GM15510 (cell line): Measurements from ENCODE around the gene PTPN21.

Source experiments
- POLR2A ChIP-seq: IDR thresholded peaks from 3 replicates; pipeline ENCODE4 v1.6.1; 2011; ENCODE audit warnings: borderline replicate concordance; ENCODE audit not compliant: insufficient read length; ENCODE audit errors: extremely low read depth

Gene PTPN21

DNA sequence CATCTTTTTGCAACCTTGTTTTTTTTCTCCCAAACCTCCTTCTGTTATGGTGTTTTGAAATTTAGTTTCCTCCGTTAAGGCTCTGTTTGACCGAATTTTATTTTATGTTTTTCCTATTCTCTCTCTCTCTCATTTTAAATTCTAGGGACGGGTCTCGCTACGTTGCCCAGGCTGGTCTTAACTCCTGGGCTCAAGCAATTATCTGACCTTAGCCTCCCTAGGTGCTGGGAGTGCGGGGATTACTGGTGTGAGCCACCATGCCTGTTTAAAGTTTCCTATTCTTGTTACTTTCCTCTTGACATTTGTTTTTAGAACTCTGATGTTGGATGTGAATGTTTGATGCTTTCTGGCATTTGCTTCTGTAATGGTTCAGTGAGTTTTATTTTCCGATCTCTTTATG is 9.0 kb upstream of the PTPN21 start:
- TF ChIP-seq POLR2A, result no peak

DNA sequence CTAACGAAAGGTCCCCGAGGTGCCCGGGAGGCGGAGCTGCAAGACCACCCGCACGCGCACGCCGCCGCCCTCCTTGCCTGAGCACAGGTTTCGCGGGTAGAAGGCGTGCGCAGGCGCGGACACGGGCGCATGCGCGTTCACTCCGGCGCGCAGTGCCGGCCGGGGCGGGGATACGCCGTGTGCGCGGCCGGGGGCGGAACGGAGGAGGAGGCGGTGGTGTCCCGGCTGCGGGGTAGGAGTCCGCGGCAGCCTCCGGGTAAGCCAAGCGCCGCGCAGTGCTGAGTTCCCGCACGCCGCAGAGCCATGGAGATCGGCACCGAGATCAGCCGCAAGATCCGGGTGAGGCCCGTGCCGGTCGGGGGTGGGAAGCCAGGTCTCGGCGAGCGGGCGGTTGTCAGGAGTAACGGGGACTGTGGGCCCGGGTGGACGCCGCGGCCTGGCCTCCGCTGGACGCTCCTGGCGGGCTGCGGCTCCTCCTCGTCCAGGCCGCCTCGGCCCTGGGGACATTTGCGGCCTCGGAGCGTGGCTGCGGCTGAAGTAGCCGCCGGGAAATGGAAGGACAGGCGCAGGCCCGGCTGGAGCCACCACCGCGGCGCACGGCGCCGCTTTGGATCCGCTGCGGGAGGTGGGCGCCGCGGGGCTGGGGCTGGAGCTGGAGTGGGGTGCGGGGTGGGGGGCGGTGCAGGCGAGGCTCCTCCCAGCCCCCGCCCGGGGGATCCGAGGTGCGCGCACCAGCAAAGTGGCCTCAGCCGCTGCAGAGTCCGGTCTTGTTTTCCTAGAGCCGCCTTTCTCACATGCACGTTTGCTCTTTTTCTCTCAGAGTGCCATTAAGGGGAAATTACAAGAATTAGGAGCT is 8.3 kb upstream of the PTPN21 start, which contains the start of gene ZC3H14:
Gene ZC3H14 (plus strand): TSS at position 207 of the 856 bp plus-strand sequence. CDS start 97 bp downstream, at position 304.
- TF ChIP-seq POLR2A, result peak; percentile 81

DNA sequence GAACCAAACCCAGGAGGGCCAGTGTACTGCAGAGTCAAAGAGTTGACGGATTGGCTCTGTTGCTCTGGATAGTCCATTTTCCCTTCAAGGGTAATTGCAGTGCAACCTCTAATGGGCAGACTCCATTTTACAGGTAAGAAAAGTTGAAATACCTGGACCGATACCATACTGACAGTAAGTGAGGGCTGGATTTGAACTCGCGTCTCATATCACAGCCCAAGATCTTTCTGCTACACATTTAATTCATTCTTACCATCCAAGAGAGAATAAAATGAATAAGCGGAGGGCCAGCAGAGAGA is 7.7 kb upstream of the PTPN21 start:
- TF ChIP-seq POLR2A, result no peak

DNA sequence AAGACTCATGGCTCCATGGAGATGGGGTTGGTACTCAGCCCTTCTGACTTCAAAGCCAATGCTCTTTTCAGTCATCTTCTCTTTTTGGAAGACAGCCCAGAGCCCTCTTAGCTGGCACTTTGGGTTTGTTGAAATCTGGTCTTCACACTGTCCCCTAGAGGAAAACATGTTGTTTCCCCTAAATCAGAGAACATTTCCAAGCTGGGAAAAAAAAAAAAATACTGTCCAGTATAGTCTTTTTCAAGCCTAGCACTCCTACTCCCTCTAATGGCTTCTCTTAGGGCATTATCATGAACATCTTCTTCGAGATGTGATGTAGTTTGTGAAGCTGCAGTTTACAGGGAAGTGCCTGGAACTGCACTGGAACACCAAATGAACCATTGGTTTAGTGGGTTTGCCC is 5.0 kb upstream of the PTPN21 start:
- no peak for TF ChIP-seq POLR2A

DNA sequence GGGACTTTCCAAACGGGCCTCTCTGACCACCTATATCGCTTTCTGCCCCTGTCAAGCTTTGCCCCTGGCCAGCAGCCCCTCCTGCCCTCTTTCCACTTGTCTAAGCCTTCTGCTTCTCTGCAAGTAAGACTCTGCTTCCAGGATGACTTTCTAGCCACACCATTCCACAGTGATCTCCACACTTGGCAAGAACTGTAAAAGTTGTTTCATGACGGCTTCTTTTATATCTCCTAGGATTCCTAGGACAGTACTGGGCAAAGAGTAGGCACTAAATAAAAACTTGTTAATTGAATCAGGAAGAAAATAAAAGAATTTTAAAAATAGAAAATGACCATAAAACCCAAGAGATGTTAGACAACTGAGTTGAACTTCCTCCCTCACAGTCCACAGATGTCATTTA is 1.8 kb upstream of the PTPN21 start:
- no peak for TF ChIP-seq POLR2A

DNA sequence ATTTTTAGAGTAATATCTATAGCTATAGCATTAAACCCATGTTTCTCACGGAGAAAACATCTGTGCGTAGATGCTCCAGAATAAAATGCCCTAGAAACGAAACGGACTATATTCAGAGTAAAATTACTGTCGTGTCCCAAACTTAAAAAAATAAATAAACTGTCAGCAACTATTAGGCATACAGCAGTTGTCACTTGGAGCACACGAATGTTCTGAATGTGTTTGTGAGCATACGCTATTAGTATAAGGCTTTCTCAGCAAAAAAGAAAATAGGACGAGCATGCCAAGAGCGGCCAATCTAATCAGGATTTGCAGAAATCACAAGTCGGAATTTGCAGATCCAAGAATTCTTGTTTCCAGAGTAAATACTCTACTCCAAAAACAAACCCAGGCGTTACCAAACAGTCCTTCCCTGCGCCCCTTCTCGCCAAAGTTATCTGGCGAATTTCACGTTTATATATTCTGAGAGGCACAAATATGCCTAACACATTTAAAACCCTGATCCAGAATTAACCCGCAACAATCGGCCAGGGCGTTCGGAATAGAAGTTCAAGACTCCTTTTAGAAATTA is 836 bp downstream of the PTPN21 start:
- no peak for TF ChIP-seq POLR2A

DNA sequence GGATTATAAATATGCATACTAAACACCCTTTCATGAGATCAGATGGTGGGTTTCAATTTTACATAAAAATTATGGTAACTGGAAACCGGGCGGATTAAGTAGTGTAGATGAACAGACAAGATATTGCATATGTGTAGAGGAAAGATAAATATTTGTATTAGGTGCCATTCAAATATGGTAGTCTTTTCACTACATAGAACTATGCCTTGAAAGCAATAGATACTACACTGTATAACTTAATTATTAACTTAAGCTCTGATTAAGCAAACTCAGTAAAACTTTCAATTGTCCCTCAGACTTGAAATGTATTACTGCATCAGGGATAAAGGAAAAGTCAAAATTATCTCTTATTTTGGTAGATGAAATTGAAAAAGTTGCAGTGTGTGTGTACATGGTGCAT is 1.9 kb downstream of the PTPN21 start:
- TF ChIP-seq POLR2A, result no peak

DNA sequence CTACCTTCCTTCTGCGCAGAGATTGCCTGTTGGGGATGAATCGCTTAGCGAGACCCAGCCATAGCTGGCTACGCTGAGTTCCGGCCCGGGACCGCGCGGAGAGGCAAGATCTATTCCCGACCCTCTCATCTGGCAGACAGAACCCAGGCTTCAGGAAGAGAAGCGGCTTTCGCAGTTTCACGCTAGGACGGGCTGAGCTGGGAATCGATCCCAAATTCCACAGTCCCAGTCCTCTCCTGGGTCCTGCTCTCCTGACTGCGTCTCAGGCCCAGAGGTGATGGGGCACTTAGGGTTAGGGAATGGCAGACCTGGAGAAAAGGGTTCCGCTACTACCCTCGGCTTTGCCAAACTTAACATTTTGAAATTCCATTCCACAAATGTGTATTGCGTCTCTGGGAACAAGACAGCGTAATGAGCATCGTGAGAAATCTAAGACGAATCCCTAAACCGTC is 2.8 kb downstream of the PTPN21 start:
- TF ChIP-seq POLR2A, result no peak

DNA sequence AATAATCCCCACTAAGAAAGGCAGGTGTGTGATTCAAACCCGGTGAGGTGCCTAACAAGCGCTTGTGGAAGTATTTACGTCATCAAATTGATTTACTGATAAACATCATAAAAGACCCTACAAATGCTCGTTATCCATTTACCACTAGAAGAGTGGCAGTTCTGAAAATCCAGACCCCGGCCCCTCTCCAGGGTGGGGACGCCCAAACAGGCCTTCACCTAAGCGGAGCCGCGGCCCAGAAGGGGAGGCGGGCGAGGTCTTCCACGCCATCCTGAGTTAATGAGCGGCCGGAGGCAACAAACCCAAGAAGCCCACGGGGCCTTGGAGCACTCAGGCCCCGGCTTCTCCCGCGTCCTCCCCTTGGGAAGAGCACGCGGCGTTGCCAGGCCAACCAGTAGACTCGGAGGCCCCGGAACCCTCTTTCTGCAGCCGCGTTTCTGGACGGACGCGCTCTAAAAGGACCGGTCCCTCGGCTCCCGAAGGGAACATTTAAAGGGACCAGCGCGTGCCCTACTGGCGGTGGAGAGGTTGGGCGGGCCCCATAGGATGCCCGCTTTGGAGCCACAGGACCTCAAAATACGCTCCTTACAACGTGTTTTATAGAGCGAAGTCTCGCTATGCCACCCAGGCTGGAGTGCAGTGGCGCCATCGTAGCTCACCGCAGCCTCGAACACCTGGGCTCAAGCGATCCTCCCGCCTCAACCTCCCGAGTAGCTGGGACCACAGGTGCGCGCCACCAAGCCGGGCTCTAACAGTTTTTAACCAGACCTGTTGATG is 3.5 kb downstream of the PTPN21 start:
- TF ChIP-seq POLR2A, result no peak

DNA sequence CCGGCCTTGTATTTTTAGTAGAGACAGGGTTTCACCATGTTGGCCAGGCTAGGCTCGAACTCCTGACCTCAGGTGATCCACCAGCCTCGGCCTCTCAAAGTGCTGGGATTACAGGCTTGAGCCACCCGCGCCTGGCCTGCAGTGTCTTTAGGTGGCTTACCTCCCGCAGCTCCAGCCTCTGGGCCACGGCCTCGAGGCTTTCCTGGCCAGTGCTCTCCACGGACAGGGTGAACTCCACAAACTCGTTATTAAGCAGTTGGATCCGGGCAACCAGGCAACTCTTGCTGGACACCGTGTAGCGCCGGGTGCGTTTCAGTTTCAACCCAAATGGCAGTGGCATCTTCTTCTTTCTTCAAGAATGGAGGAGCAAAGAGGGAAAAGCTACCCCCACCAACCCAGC is 4.7 kb downstream of the PTPN21 start:
- TF ChIP-seq POLR2A, result no peak

DNA sequence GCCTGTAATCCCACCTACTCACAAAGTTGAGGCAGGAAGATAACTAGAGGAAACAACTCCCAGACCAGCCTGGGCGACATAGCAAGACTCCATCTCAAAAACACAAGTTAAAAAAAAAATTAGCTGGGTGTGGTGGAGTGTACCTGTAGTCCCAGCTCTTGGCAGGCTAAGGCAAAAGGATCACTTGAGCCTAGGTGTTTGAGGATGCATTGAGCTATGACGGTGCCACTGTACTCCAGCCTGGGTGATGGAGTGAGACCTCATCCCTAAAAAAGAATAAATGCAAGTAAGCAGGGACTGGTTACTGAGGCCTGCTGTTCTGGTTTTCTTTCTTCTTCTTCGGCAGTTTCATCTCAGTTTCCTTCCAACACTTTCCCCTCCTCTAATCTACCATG is 7.4 kb downstream of the PTPN21 start:
- TF ChIP-seq POLR2A, result no peak

DNA sequence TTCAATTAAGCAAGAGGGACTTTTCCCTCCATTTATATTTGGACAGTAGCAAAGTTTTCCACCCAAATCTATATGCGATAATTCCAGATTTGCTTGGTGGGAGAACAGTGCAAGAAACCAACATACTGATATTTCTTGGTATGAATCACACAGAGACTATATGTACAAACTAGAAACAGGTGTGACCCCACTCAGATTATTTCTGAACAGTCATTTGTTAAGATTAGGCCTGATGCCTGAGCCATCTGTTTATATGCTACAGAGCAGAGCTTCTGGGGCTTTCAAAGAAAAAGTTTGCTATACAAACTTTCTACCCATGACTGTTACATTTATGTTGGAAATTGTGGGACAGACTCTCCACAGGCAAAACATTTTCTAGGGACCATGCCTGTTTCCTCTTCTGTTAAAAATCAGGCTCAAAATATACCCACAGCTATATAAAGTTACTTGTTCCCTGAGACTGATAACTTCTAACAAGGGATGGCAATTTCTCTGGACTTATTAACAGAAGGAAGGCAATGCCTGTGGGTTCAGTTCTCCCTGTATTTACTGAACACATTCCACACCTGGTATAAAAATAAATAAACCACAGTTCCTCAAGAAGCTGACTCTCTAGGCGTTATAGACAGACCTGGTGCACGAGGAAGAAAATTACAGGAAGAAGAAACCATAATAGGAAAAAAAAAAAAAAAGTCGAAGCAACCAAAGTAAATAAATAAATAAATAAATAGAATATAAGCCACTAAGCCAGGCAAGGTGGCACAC is 8.0 kb downstream of the PTPN21 start:
- no peak for TF ChIP-seq POLR2A

DNA sequence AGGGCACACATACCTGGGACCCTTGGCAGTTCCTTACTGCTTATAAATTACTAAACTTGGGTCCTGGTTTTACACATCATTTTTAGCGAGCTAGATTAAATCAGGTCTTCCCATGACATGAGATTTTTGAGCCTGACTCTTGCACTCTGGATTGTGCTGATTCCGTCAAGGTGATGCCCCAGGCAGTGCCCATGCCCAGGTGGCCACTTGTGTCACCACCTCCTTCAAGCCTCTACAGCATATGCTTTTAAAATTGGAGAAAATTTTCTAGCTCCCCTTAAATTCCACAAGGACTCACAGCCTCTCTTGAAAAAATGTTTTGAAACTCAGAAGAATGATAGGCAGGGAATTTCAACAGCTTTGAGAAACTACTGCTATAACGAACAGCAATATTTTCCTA is 9.6 kb downstream of the PTPN21 start:
- no peak for TF ChIP-seq POLR2A

DNA sequence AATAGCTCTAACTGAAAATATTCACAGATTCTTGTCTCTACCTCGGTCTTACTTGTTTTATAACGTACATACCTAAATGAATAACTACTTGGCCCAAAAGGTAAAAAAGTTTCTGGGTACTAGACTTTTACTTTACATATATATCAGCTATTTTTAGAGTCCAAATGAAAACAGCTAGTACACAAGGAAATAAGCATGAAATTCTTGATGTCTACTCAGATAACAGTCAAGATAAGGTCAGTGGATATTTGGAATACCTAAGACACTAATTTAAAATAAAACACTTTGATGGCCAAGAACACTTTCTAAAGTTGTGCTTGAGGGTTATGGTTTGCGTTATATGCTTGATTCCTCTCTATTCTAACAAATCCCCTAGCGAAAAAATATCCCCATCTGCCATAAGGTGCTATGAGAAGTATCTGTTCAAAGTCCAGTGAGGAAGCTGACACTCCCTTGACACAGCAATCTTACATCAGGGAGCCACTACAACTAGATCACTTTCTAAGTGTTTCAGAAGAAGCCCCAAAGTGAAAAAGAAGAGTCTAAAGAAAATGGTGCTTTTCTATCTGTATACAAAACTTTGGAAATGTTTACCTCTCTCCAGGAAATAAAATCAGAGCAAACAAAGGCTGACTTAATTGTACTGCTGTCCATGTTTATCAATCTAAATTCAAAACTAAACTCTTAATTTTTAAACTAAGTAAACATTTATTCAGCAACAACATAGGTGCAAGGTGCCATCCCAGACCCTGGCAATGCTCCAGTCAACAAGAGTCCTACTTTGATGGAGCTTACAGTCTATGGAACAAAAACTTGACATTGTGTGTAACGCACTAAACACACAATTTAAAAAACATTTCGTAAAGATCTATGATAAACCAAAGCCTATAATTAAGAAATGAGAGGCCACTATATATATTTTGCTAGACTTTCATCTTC is 11.7 kb downstream of the PTPN21 start:
- TF ChIP-seq POLR2A, result no peak
